Testis (tissue), 2 donors: ENCODE measurements around the gene SBK2.

Experiments
- POLR2A ChIP-seq: fragments of 450-650 bp; IDR thresholded peaks from one replicate; pipeline ENCODE4 v1.6.1; 2017; ENCODE audit warnings: antibody characterized with exemption, mild to moderate bottlenecking, moderate library complexity
- TF ChIP-seq, protein P1 (sequence below), 3 experiments: fragments of 450-650 bp in 2 of 3; fragments of 200-600 bp in 1 of 3; sonication (generic) in 1 of 3; IDR thresholded peaks; one replicate each; pipeline ENCODE4 v1.5.1; 2016 to 2019; ENCODE audit warnings: antibody characterized with exemption in 3 of 3, mild to moderate bottlenecking in 2 of 3, moderate library complexity in 1 of 3

- TF ChIP-seq POLR2A: no peak
- TF ChIP-seq, protein P1, sequence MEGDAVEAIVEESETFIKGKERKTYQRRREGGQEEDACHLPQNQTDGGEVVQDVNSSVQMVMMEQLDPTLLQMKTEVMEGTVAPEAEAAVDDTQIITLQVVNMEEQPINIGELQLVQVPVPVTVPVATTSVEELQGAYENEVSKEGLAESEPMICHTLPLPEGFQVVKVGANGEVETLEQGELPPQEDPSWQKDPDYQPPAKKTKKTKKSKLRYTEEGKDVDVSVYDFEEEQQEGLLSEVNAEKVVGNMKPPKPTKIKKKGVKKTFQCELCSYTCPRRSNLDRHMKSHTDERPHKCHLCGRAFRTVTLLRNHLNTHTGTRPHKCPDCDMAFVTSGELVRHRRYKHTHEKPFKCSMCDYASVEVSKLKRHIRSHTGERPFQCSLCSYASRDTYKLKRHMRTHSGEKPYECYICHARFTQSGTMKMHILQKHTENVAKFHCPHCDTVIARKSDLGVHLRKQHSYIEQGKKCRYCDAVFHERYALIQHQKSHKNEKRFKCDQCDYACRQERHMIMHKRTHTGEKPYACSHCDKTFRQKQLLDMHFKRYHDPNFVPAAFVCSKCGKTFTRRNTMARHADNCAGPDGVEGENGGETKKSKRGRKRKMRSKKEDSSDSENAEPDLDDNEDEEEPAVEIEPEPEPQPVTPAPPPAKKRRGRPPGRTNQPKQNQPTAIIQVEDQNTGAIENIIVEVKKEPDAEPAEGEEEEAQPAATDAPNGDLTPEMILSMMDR (IDR thresholded peaks at IDR 0.05): no peak
These were observed 16.6 kb upstream of the SBK2 start for GRCh38 chr19:55553217-55554182.
